Astrocyte (in vitro differentiated cells and primary cell): ENCODE data around the gene FLII. TPM values are rescaled to one million over a fixed set of nuclear protein-coding genes. Genes with fewer than 3 reads are reported as not detected.

Source experiments
- DNase-seq: peaks from one replicate; pipeline ENCODE4 v3.0.0-alpha.2; 2010; ENCODE audit warnings: low read depth
- FAIRE-seq: peaks from 2 replicates; lab custom pipeline; 2011; peaks lifted over from hg19 to GRCh38; lab: Jason Lieb, UNC
- H2AFZ ChIP-seq: 2 replicates; pipeline ENCODE4 v1.6.0; 2012; ENCODE audit warnings: low read depth, low read length, inconsistent platforms
- H3K27ac ChIP-seq: 2 replicates; pipeline ENCODE4 v1.5.1; 2011; ENCODE audit warnings: low read depth, low read length, inconsistent platforms
- H3K27me3 ChIP-seq: 2 replicates; pipeline ENCODE4 v1.6.0; 2011; ENCODE audit warnings: low read length, inconsistent platforms; ENCODE audit not compliant: insufficient read depth
- H3K36me3 ChIP-seq: 2 replicates; pipeline ENCODE4 v1.5.1; 2011; ENCODE audit warnings: low read length, inconsistent platforms; ENCODE audit not compliant: insufficient read depth
- H3K4me1 ChIP-seq: 2 replicates; pipeline ENCODE4 v1.5.1; 2011; ENCODE audit warnings: low read length, inconsistent platforms; ENCODE audit not compliant: insufficient read depth
- H3K4me2 ChIP-seq: 2 replicates; pipeline ENCODE4 v1.6.0; 2012; ENCODE audit warnings: low read length, inconsistent platforms
- H3K4me3 ChIP-seq: 2 replicates; pipeline ENCODE4 v1.5.1; 2011; ENCODE audit warnings: low read depth, mild to moderate bottlenecking, low read length, inconsistent platforms; ENCODE audit not compliant: insufficient read depth
- H3K79me2 ChIP-seq: 2 replicates; pipeline ENCODE4 v1.6.0; 2012; ENCODE audit warnings: mild to moderate bottlenecking, low read length, inconsistent platforms; ENCODE audit not compliant: insufficient read depth
- H3K9ac ChIP-seq: 2 replicates; pipeline ENCODE4 v1.6.0; 2012; ENCODE audit warnings: mild to moderate bottlenecking, low read length, inconsistent platforms
- H3K9me3 ChIP-seq: 2 replicates; pipeline ENCODE4 v1.5.1; 2012; ENCODE audit warnings: low read depth, mild to moderate bottlenecking, low read length, inconsistent platforms; ENCODE audit not compliant: insufficient read depth
- H4K20me1 ChIP-seq: 2 replicates; pipeline ENCODE4 v1.6.0; 2012; ENCODE audit warnings: low read length, inconsistent platforms; ENCODE audit not compliant: insufficient read depth
- H3K27ac Mint-ChIP-seq: one replicate; pipeline ENCODE4 v1.8.0; 2021; ENCODE audit warnings: mild to moderate bottlenecking, mixed read lengths; ENCODE audit not compliant: unreplicated experiment
- H3K27me3 Mint-ChIP-seq: one replicate; pipeline ENCODE4 v1.8.0; 2021; ENCODE audit warnings: low read depth, mixed read lengths; ENCODE audit not compliant: unreplicated experiment
- H3K36me3 Mint-ChIP-seq: one replicate; pipeline ENCODE4 v1.8.0; 2021; ENCODE audit warnings: low read depth, mixed read lengths; ENCODE audit not compliant: unreplicated experiment
- H3K4me1 Mint-ChIP-seq: one replicate; pipeline ENCODE4 v1.8.0; 2021; ENCODE audit warnings: low read depth, mixed read lengths; ENCODE audit not compliant: unreplicated experiment
- H3K4me3 Mint-ChIP-seq: one replicate; pipeline ENCODE4 v1.8.0; 2021; ENCODE audit warnings: mild to moderate bottlenecking, moderate library complexity, mixed read lengths; ENCODE audit not compliant: unreplicated experiment
- H3K9me3 Mint-ChIP-seq: one replicate; pipeline ENCODE4 v1.8.0; 2021; ENCODE audit warnings: mild to moderate bottlenecking, mixed read lengths; ENCODE audit not compliant: unreplicated experiment
- CTCF ChIP-seq: IDR thresholded peaks from 2 replicates; pipeline ENCODE4 v1.5.1; 2011; ENCODE audit warnings: low read depth, mild to moderate bottlenecking, inconsistent platforms, low read length, moderate library complexity; ENCODE audit not compliant: insufficient read depth
- EZH2 ChIP-seq: IDR thresholded peaks from 2 replicates; pipeline ENCODE4 v1.6.1; 2012; ENCODE audit warnings: mild to moderate bottlenecking, low read length, inconsistent platforms; ENCODE audit not compliant: insufficient read depth
- total RNA-seq: library from RNA; stranded (reverse); gene quantifications from 2 replicates; pipeline ENCODE4 v1.2.1, GENCODE V29; 2021

Gene FLII
- total RNA-seq, 1 donor from 2014 or later: 257 TPM

- no peak for FAIRE-seq
- TF ChIP-seq CTCF (no peak), EZH2 (no peak)
- H3K36me3 Mint-ChIP-seq: peaks cover 28% of the 10 kb centered on the region
- no peaks in the 10 kb centered on the region for H3K27me3 Mint-ChIP-seq
- H3K9me3 Mint-ChIP-seq: no peaks in the 10 kb centered on the region
- DNase-seq: no peak
- H2AFZ ChIP-seq: no peak overlapping the region
- peaks cover 32% of the 10 kb centered on the region for H3K36me3 ChIP-seq
- H3K4me3 ChIP-seq: no peak overlapping the region
- no peak overlapping the region for H3K9ac ChIP-seq
- no peak overlapping the region for H3K4me3 Mint-ChIP-seq
- no peaks in the 10 kb centered on the region for H3K9me3 ChIP-seq
- no peak overlapping the region for H3K4me2 ChIP-seq
- H3K27ac ChIP-seq: no peak overlapping the region
- no peaks in the 10 kb centered on the region for H3K79me2 ChIP-seq
- H3K4me1 Mint-ChIP-seq: no peaks in the 10 kb centered on the region
- no peaks in the 10 kb centered on the region for H3K27me3 ChIP-seq
- H4K20me1 ChIP-seq: peaks cover 4% of the 10 kb centered on the region
- H3K27ac Mint-ChIP-seq: no peak overlapping the region
- no peaks in the 10 kb centered on the region for H3K4me1 ChIP-seq
These were observed 33.4 kb upstream of the FLII start for GRCh38 chr17:18291718-18292540.

- Histone ChIP-seq H3K4me2 (no peak overlapping the region), H4K20me1 (peaks cover 18% of the 10 kb centered on the region), H3K9me3 (no peaks in the 10 kb centered on the region), H2AFZ (no peak overlapping the region), H3K27ac (no peak overlapping the region), H3K9ac (no peak overlapping the region), H3K36me3 (peaks cover 38% of the 10 kb centered on the region), H3K79me2 (peaks cover 2% of the 10 kb centered on the region), H3K4me1 (no peaks in the 10 kb centered on the region), H3K4me3 (no peak overlapping the region), H3K27me3 (no peaks in the 10 kb centered on the region)
- DNase-seq: no peak
- H3K4me3 Mint-ChIP-seq: no peak overlapping the region
- no peak for TF ChIP-seq EZH2
- no peak for TF ChIP-seq CTCF
- no peak for FAIRE-seq
- no peaks in the 10 kb centered on the region for H3K4me1 Mint-ChIP-seq
- H3K27me3 Mint-ChIP-seq: no peaks in the 10 kb centered on the region
- no peaks in the 10 kb centered on the region for H3K9me3 Mint-ChIP-seq
- no peak overlapping the region for H3K27ac Mint-ChIP-seq
- peaks cover 37% of the 10 kb centered on the region for H3K36me3 Mint-ChIP-seq
These were observed 26.8 kb upstream of the FLII start for GRCh38 chr17:18285296-18285695.

- peaks cover 27% of the 10 kb centered on the region for H3K36me3 Mint-ChIP-seq
- no peak overlapping the region for H3K27ac Mint-ChIP-seq
- TF ChIP-seq EZH2 (no peak), CTCF (no peak)
- no peaks in the 10 kb centered on the region for H3K27me3 Mint-ChIP-seq
- H3K4me3 Mint-ChIP-seq: no peak overlapping the region
- H3K36me3 ChIP-seq: peaks cover 47% of the 10 kb centered on the region
- H3K27me3 ChIP-seq: no peaks in the 10 kb centered on the region
- H3K4me1 Mint-ChIP-seq: peaks cover 4% of the 10 kb centered on the region
- peaks cover 4% of the 10 kb centered on the region for H3K79me2 ChIP-seq
- H3K9me3 ChIP-seq: no peaks in the 10 kb centered on the region
- no peak for DNase-seq
- FAIRE-seq: no peak
- H3K4me2 ChIP-seq: no peak overlapping the region
- peaks cover 3% of the 10 kb centered on the region for H3K4me1 ChIP-seq
- H2AFZ ChIP-seq: no peak overlapping the region
- no peak overlapping the region for H3K4me3 ChIP-seq
- no peak overlapping the region for H3K9ac ChIP-seq
- no peak overlapping the region for H3K27ac ChIP-seq
- H4K20me1 ChIP-seq: peaks cover 18% of the 10 kb centered on the region
- no peaks in the 10 kb centered on the region for H3K9me3 Mint-ChIP-seq
These were observed 23.2 kb upstream of the FLII start for GRCh38 chr17:18281788-18282187.
